GM12878 (cell line): Measurements from ENCODE around the gene TSNAX. TPM values are rescaled to one million over a fixed set of nuclear protein-coding genes. Genes with fewer than 3 reads are reported as not detected.

Source experiments
- CREB1 ChIP-seq: IDR thresholded peaks from 2 replicates; pipeline ENCODE4 v1.6.1; 2012; ENCODE audit warnings: low read depth, mild to moderate bottlenecking, inconsistent platforms
- CUX1 ChIP-seq: IDR thresholded peaks from 2 replicates; pipeline ENCODE4 v1.6.1; 2012; ENCODE audit warnings: improper control_type of control experiment, low read depth, low read length; ENCODE audit not compliant: insufficient replicate concordance
- DPF2 ChIP-seq: fragments of 450-650 bp; IDR thresholded peaks from 2 replicates; pipeline ENCODE4 v1.6.1; 2017; ENCODE audit warnings: mild to moderate bottlenecking
- HDGF ChIP-seq: fragments of 450-650 bp; IDR thresholded peaks from 2 replicates; pipeline ENCODE4 v1.6.1; 2016; ENCODE audit warnings: antibody characterized with exemption
- NKRF ChIP-seq: fragments of 450-650 bp; conservative IDR thresholded peaks from 2 replicates; pipeline ENCODE4 v1.6.1; 2017; ENCODE audit warnings: mild to moderate bottlenecking, moderate library complexity
- POLR2AphosphoS5 ChIP-seq: IDR thresholded peaks from 2 replicates; pipeline ENCODE4 v1.6.1; 2011; ENCODE audit warnings: mild to moderate bottlenecking, low read length, inconsistent platforms
- RFX5 ChIP-seq: IDR thresholded peaks from 2 replicates; pipeline ENCODE4 v1.6.1; 2011; ENCODE audit warnings: low read depth, low read length, improper control_type of control experiment
- SIX5 ChIP-seq: IDR thresholded peaks from 2 replicates; pipeline ENCODE4 v1.6.1; 2011; ENCODE audit warnings: mild to moderate bottlenecking, low read depth, low read length, moderate library complexity; ENCODE audit not compliant: severe bottlenecking
- SMAD1 ChIP-seq: fragments of 450-650 bp; IDR thresholded peaks from 2 replicates; pipeline ENCODE4 v1.6.1; 2018; ENCODE audit warnings: mild to moderate bottlenecking, low read depth; ENCODE audit not compliant: partially characterized antibody
- SP1 ChIP-seq: IDR thresholded peaks from one replicate; pipeline ENCODE4 v1.6.1; 2011; ENCODE audit warnings: low read depth, low read length
- SRF ChIP-seq, 2 experiments: IDR thresholded peaks; 2 replicates each; pipeline ENCODE4 v1.6.1; 2011; ENCODE audit warnings: low read depth in 2 of 2, low read length in 2 of 2, mild to moderate bottlenecking in 1 of 2, moderate library complexity in 1 of 2
- ZBTB40 ChIP-seq: fragments of 450-650 bp; IDR thresholded peaks from 2 replicates; pipeline ENCODE4 v1.6.1; 2016; ENCODE audit warnings: mild to moderate bottlenecking, moderate library complexity, borderline replicate concordance
- ZSCAN29 ChIP-seq: fragments of 450-650 bp; IDR thresholded peaks from 2 replicates; pipeline ENCODE4 v1.6.1; 2017; ENCODE audit warnings: mild to moderate bottlenecking, moderate library complexity
- polyA plus RNA-seq, 11 experiments: library from polyadenylated mRNA; depleted of rRNA in 4 of 11; unstranded in 6 of 11; stranded (reverse) in 5 of 11; fragments of >200 nt; fragmentation: Nextera tagmentation in 4 of 11; fragmentation: Illumina TruSeq in 1 of 11; extraction: Ambion mirVana in 4 of 11; extraction: Trizol in 1 of 11; gene quantifications; 1 replicate in 1 of 11; 2 replicates in 10 of 11; pipeline versions ENCODE4 v1.2.1 to v1.2.3, GENCODE V29; 2011 to 2016; ENCODE audit warnings: inconsistent platforms in 2 of 11, missing spikeins in 2 of 11, low read depth in 1 of 11
- total RNA-seq, 4 experiments: library from RNA; depleted of rRNA in 3 of 4; stranded (reverse); fragments of >200 nt in 3 of 4; fragmentation: Illumina TruSeq in 1 of 4; extraction: Trizol in 1 of 4; gene quantifications; 2 replicates each; pipeline versions ENCODE4 v1.2.1 to v1.2.3, GENCODE V29; 2013 to 2021
- TF ChIP-seq, protein P1 (sequence below): fragments of 450-650 bp; IDR thresholded peaks from 2 replicates; pipeline ENCODE4 v1.6.1; 2017; ENCODE audit warnings: borderline replicate concordance
- TF ChIP-seq, protein P2 (sequence below): fragments of 450-650 bp; IDR thresholded peaks from 2 replicates; pipeline ENCODE4 v1.6.1; 2016; ENCODE audit warnings: mild to moderate bottlenecking

Gene TSNAX
- total and polyA plus RNA-seq, 10 of the 15 experiments (the other 5 are each of a cell fraction or from before 2014, with no cell fraction given), result 24.8 to 49.7 (median 35.6) TPM

- TF ChIP-seq NKRF (peak; percentile 89), DPF2 (no peak; the same call in 1 of the 2 replicates), ZSCAN29 (no peak), SP1 (peak; percentile 63), RFX5 (no peak), ZBTB40 (peak; percentile 90), SMAD1 (no peak), CREB1 (no peak; the same call in none of the 2 replicates), SRF (IDR thresholded peaks at IDR 0.05; ENCODE audit: low read depth in 2 of 2, low read length in 2 of 2) (no peak), POLR2AphosphoS5 (peak; percentile 95), SIX5 (peak; percentile 92), CUX1 (no peak), HDGF (peak; percentile 57; the same call in 1 of the 2 replicates)
- TF ChIP-seq, protein P1, sequence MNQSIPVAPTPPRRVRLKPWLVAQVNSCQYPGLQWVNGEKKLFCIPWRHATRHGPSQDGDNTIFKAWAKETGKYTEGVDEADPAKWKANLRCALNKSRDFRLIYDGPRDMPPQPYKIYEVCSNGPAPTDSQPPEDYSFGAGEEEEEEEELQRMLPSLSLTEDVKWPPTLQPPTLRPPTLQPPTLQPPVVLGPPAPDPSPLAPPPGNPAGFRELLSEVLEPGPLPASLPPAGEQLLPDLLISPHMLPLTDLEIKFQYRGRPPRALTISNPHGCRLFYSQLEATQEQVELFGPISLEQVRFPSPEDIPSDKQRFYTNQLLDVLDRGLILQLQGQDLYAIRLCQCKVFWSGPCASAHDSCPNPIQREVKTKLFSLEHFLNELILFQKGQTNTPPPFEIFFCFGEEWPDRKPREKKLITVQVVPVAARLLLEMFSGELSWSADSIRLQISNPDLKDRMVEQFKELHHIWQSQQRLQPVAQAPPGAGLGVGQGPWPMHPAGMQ, result peak; percentile 97
- TF ChIP-seq, protein P2, sequence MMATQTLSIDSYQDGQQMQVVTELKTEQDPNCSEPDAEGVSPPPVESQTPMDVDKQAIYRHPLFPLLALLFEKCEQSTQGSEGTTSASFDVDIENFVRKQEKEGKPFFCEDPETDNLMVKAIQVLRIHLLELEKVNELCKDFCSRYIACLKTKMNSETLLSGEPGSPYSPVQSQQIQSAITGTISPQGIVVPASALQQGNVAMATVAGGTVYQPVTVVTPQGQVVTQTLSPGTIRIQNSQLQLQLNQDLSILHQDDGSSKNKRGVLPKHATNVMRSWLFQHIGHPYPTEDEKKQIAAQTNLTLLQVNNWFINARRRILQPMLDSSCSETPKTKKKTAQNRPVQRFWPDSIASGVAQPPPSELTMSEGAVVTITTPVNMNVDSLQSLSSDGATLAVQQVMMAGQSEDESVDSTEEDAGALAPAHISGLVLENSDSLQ, result peak; percentile 24; the same call in 1 of the 2 replicates
Observed at GRCh38 chr1:231528172-231529029, at the start of gene TSNAX (continued).
